IMR-90 (cell line): Measurements from ENCODE around the gene MEGF11. TPM values are rescaled to one million over a fixed set of nuclear protein-coding genes. Genes with fewer than 3 reads are reported as not detected.

ENCODE experiments used
- ATAC-seq: fragments of 200-7000 bp; cut with Tn5 transposase; 2 replicates; pipeline ENCODE4 v1.9.1; 2020; ENCODE audit warnings: low read depth, mild to moderate bottlenecking, moderate library complexity
- BruUV-seq: library from RNA; stranded (reverse); fragments of 400-500 nt; replicated peaks from 2 replicates; lab custom pipeline; 2021; lab: Mats Ljungman, UMichigan
- CTCF ChIA-PET: fragments of 300-600 bp; formaldehyde crosslinking; extraction: SDS; loops from one replicate; lab custom pipeline; 2021; ENCODE audit warnings: antibody characterized with exemption; lab: Yijun Ruan, JAX
- POLR2A ChIA-PET: fragments of 300-600 bp; sonication (Branson Sonifier 250); formaldehyde crosslinking; loops from one replicate; lab custom pipeline; 2022; ENCODE audit warnings: antibody characterized with exemption; ENCODE audit not compliant: unreplicated experiment; lab: Charles Lee
- DNase-seq: peaks from one replicate; pipeline ENCODE4 v3.0.0; 2013
- H2AFZ ChIP-seq: replicated peaks from 2 replicates; pipeline ENCODE3; 2013; ENCODE audit warnings: low read length, mild to moderate bottlenecking; ENCODE audit not compliant: poor library complexity
- H2AK5ac ChIP-seq: 2 replicates; pipeline ENCODE4 v1.6.1; 2013; ENCODE audit warnings: low read depth, low read length, inconsistent platforms
- H2AK9ac ChIP-seq: replicated peaks from 2 replicates; pipeline ENCODE3; 2013; ENCODE audit warnings: mild to moderate bottlenecking, low read depth, low read length, moderate library complexity; ENCODE audit not compliant: poor library complexity
- H2BK120ac ChIP-seq: 2 replicates; pipeline ENCODE4 v1.6.1; 2013; ENCODE audit warnings: low read depth, low read length, inconsistent platforms
- H2BK15ac ChIP-seq: 3 replicates; pipeline ENCODE4 v1.6.1; 2013; ENCODE audit warnings: low read depth, low read length, inconsistent platforms
- H2BK20ac ChIP-seq: 2 replicates; pipeline ENCODE4 v1.6.1; 2013; ENCODE audit warnings: low read depth, mild to moderate bottlenecking, inconsistent platforms, low read length, moderate library complexity
- H2BK5ac ChIP-seq: 2 replicates; pipeline ENCODE4 v1.6.1; 2013; ENCODE audit warnings: mild to moderate bottlenecking, low read depth, low read length, inconsistent platforms; ENCODE audit not compliant: poor library complexity, severe bottlenecking
- H3K14ac ChIP-seq: replicated peaks from 2 replicates; pipeline ENCODE4 v1.6.1; 2013; ENCODE audit warnings: low read depth, low read length, inconsistent platforms
- H3K18ac ChIP-seq: 2 replicates; pipeline ENCODE4 v1.6.1; 2013; ENCODE audit warnings: low read depth, low read length, control low read depth
- H3K23ac ChIP-seq: 2 replicates; pipeline ENCODE4 v1.6.1; 2013; ENCODE audit warnings: low read depth, low read length, inconsistent platforms
- H3K27ac ChIP-seq: 2 replicates; pipeline ENCODE4 v1.5.1; 2013; ENCODE audit warnings: mild to moderate bottlenecking, control low read depth, low read length; ENCODE audit not compliant: insufficient read depth
- H3K27me3 ChIP-seq: 2 replicates; pipeline ENCODE4 v1.6.1; 2013; ENCODE audit warnings: low read length; ENCODE audit not compliant: control insufficient read depth, insufficient read depth
- H3K36me3 ChIP-seq: 2 replicates; pipeline ENCODE4 v1.6.1; 2013; ENCODE audit warnings: low read length, mixed read lengths; ENCODE audit not compliant: control insufficient read depth, insufficient read depth
- H3K4ac ChIP-seq: 2 replicates; pipeline ENCODE4 v1.6.1; 2013; ENCODE audit warnings: low read depth, low read length, inconsistent platforms
- H3K4me1 ChIP-seq: 2 replicates; pipeline ENCODE4 v1.6.1; 2013; ENCODE audit warnings: low read length, mixed read lengths; ENCODE audit not compliant: control insufficient read depth, insufficient read depth
- H3K4me2 ChIP-seq: 2 replicates; pipeline ENCODE4 v1.6.1; 2013; ENCODE audit warnings: low read depth, mild to moderate bottlenecking, control low read depth, low read length, moderate library complexity
- H3K4me3 ChIP-seq: 2 replicates; pipeline ENCODE4 v1.5.1; 2013; ENCODE audit warnings: low read depth, mild to moderate bottlenecking, control low read depth, low read length, moderate library complexity; ENCODE audit not compliant: insufficient read depth
- H3K56ac ChIP-seq: 2 replicates; pipeline ENCODE4 v1.6.1; 2013; ENCODE audit warnings: low read length, inconsistent platforms; ENCODE audit not compliant: insufficient read depth; ENCODE audit errors: extremely low read depth
- H3K79me1 ChIP-seq, 2 experiments: 2 replicates each; pipeline ENCODE4 v1.6.1; 2013; ENCODE audit warnings: low read length in 2 of 2, inconsistent platforms in 1 of 2, low read depth in 1 of 2
- H3K9ac ChIP-seq: 2 replicates; pipeline ENCODE4 v1.6.1; 2013; ENCODE audit warnings: low read depth, low read length, control low read depth
- H3K9me1 ChIP-seq: 2 replicates; pipeline ENCODE4 v1.6.1; 2013; ENCODE audit warnings: low read length, inconsistent platforms; ENCODE audit not compliant: insufficient read depth
- H3K9me3 ChIP-seq: 2 replicates; pipeline ENCODE4 v1.6.1; 2013; ENCODE audit warnings: low read length; ENCODE audit not compliant: control insufficient read depth, insufficient read depth
- H4K20me1 ChIP-seq: 2 replicates; pipeline ENCODE4 v1.6.1; 2013; ENCODE audit warnings: low read length, inconsistent platforms; ENCODE audit not compliant: insufficient read depth
- H4K5ac ChIP-seq: 2 replicates; pipeline ENCODE4 v1.6.1; 2013; ENCODE audit warnings: mild to moderate bottlenecking, low read depth, low read length, control low read depth
- H4K8ac ChIP-seq, 2 experiments: 2 replicates each; pipeline ENCODE4 v1.6.1; 2013; ENCODE audit warnings: low read depth in 2 of 2, low read length in 2 of 2, control low read depth in 1 of 2, inconsistent platforms in 1 of 2
- H4K91ac ChIP-seq: 2 replicates; pipeline ENCODE4 v1.6.1; 2013; ENCODE audit warnings: low read depth, low read length, inconsistent platforms; ENCODE audit not compliant: insufficient read depth
- BHLHE40 ChIP-seq: fragments of 150-350 bp; IDR thresholded peaks from 2 replicates; pipeline ENCODE4 v1.6.1; 2016; ENCODE audit warnings: mild to moderate bottlenecking, low read depth, low read length
- MXI1 ChIP-seq: IDR thresholded peaks from 2 replicates; pipeline ENCODE4 v1.6.1; 2012; ENCODE audit warnings: low read depth, mild to moderate bottlenecking, low read length, moderate library complexity, borderline replicate concordance
- WGBS, 2 experiments: methylation state at CpG; one replicate each; pipeline versions ENCODE4 v1.1.5 to v1.1.7; 2013; ENCODE audit warnings: missing lambda C conversion rate in 2 of 2; ENCODE audit not compliant: insufficient read length in 1 of 2; ENCODE audit errors: extremely low coverage in 2 of 2; 5-methylcytosine and 5-hydroxymethylcytosine counted together
- dilution Hi-C: fragments of 300-500 bp; cut with HindIII; formaldehyde crosslinking; loops from one replicate; pipeline ENCODE4 v1.14.3; 2018; ENCODE audit warnings: low sequenced_read_pairs; ENCODE audit not compliant: unreplicated experiment
- in situ Hi-C: fragments of 300-500 bp; cut with MboI; formaldehyde crosslinking; loops from 3 replicates; pipeline ENCODE4 v1.14.3; 2019; ENCODE audit warnings: low sequenced_read_pairs, inconsistent platforms, mixed read lengths
- intact Hi-C: fragments of 100-400 bp; cut with micrococcal nuclease; formaldehyde crosslinking; loops from 2 replicates; pipeline ENCODE4 v1.10.0; 2022
- polyA plus RNA-seq, 3 experiments: library from polyadenylated mRNA; depleted of rRNA; stranded (reverse); fragments of >200 nt; gene quantifications; 2 replicates each; pipeline ENCODE4 v1.2.3, GENCODE V29; 2012; ENCODE audit warnings: low replicate concordance in 1 of 3
- total RNA-seq: library from RNA; depleted of rRNA; stranded (reverse); fragments of >200 nt; gene quantifications from 2 replicates; pipeline ENCODE4 v1.2.3, GENCODE V29; 2012

MEGF11 gene
- total and polyA plus RNA-seq, 2 of the 4 experiments (the other 2 are of a cell fraction) = not detected

- ChIA-PET POLR2A (no interaction called here), CTCF (no interaction called here)
- H3K4ac ChIP-seq = peak within 1 kb of the TSS; percentile 91
- peak within 1 kb of the TSS; percentile 96 for H3K4me2 ChIP-seq
- peak within 1 kb of the TSS; percentile 93 for H2AK9ac ChIP-seq
- peak within 1 kb of the TSS; percentile 21; the same call in 1 of the 2 replicates for H2BK20ac ChIP-seq
- peak within 1 kb of the TSS; percentile 86 for H3K4me3 ChIP-seq
- DNase-seq = peak; percentile 20
- H3K36me3 ChIP-seq = no peaks in the 10 kb centered on the region; the same call in 1 of the 2 replicates
- peaks cover 3% of the 10 kb centered on the region; the same call in 1 of the 2 replicates for H3K9me1 ChIP-seq
- TF ChIP-seq MXI1 (peak; percentile 60; the same call in 1 of the 2 replicates), BHLHE40 (no peak)
- 1% methylated on average over 55 of the region's 92 CpGs; no CpG with 5 or more reads in 1 of the 2 experiments for WGBS, 2 experiments
- peaks cover 0 to 23% of the 10 kb centered on the region in 2 experiments; a peak in 1 of 4 replicates for H3K79me1 ChIP-seq
- H3K9me3 ChIP-seq = no peaks in the 10 kb centered on the region
- peak within 1 kb of the TSS; percentile 87 for H3K23ac ChIP-seq
- H3K14ac ChIP-seq = peak within 1 kb of the TSS; percentile 78
- in situ Hi-C loops = loop anchor here (25.0 kb wide), 1 partner anchor 681 kb away; the partner anchor contains the start of genes INTS14 and SLC24A1
- H2AFZ ChIP-seq = peak within 1 kb of the TSS; percentile 98
- peak within 1 kb of the TSS; percentile 76 for H2BK120ac ChIP-seq
- peak within 1 kb of the TSS; percentile 47 for H3K56ac ChIP-seq
- peak within 1 kb of the TSS; percentile 80 for H4K91ac ChIP-seq
- no peaks in the 10 kb centered on the region; the same call in 1 of the 2 replicates for H3K27me3 ChIP-seq
- H3K18ac ChIP-seq = peak within 1 kb of the TSS; percentile 66
- H2BK15ac ChIP-seq = no peak within 1 kb of the TSS; the same call in 2 of the 3 replicates
- ATAC-seq = peak; percentile 79
- peak within 1 kb of the TSS; percentile 85 for H3K27ac ChIP-seq
- no TSS peak for BruUV-seq
- dilution Hi-C loops = no loop called here
- peaks cover 12% of the 10 kb centered on the region for H3K4me1 ChIP-seq
- H2BK5ac ChIP-seq = peak within 1 kb of the TSS; percentile 83
- intact Hi-C loops = no loop called here
- H4K20me1 ChIP-seq = no peaks in the 10 kb centered on the region
- H3K9ac ChIP-seq = peak within 1 kb of the TSS; percentile 95
- H4K5ac ChIP-seq = peak within 1 kb of the TSS; percentile 97
- H2AK5ac ChIP-seq = peak within 1 kb of the TSS; percentile 56
- peak within 1 kb of the TSS; percentile 88 to 98 for H4K8ac ChIP-seq
Measured at GRCh38 chr15:66293419-66294156, 40.0 kb upstream of the MEGF11 start, which contains the start of gene DIS3L. Gene DIS3L, plus strand, starts transcription at chr15:66293568. Its CDS starts 29 bp downstream, at chr15:66293597.
